ENCODE data around the gene ERMARD. TPM values are rescaled to one million over a fixed set of nuclear protein-coding genes. Genes with fewer than 3 reads are reported as not detected.

ERMARD gene
- total RNA-seq: 10 to 100 TPM; 11.1 to 24.4 (median 15.2) TPM
- long read RNA-seq, partial matches to known transcripts: 0 of 3 reads
- long read RNA-seq, other reads (novel, unspliced or antisense): 3 of 3 reads

GRCh38 chr6:169751242-169752073 is at the start of gene ERMARD, which contains the start of gene DYNLT2:
Gene ERMARD, plus strand, starts transcription at chr6:169751622. Its CDS starts 36 bp downstream, at chr6:169751658.
Gene DYNLT2, minus strand, starts transcription at chr6:169751572. Its CDS starts 114 bp downstream, at chr6:169751458.
- Histone ChIP-seq H3K27me3 (no peaks in the 10 kb centered on the region), H3K4me3 (peak within 1 kb of the TSS; percentile 83 to 91 (median 89)), H3K36me3 (no peaks in the 10 kb centered on the region), H3K27ac (peak within 1 kb of the TSS; percentile 92 to 97 (median 95)), H3K4me1 (peaks cover 0 to 18% (median 3%) of the 10 kb centered on the region in 4 donors), H3K9me3 (no peaks in the 10 kb centered on the region)
- intact Hi-C loops (cut with DNase I): no loop called here
- ATAC-seq (peak; percentile 97 to 99 (median 98)), DNase-seq (peak; percentile 93 to 97 (median 96))
- under 1% methylated on average over 43 of the region's 90 CpGs for WGBS (ENCODE audit: insufficient coverage, low coverage, low lambda C conversion rate, missing lambda C conversion rate)
- TF ChIP-seq CTCF (IDR thresholded peaks at IDR 0.05): peak in 1 of 4 donors; percentile 48
- peak; percentile 96 for TF ChIP-seq POLR2A (IDR thresholded peaks at IDR 0.05)

- Histone ChIP-seq H3K36me3 (no peaks in the 10 kb centered on the region), H3K27me3 (no peaks in the 10 kb centered on the region), H3K4me1 (peaks cover 0 to 24% (median 12%) of the 10 kb centered on the region in 4 donors), H3K27ac (peak within 1 kb of the TSS; percentile 68 to 90 (median 79)), H3K4me3 (peak within 1 kb of the TSS; percentile 70 to 95 (median 89)), H3K9me3 (no peaks in the 10 kb centered on the region)
- TF ChIP-seq CTCF (IDR thresholded peaks at IDR 0.05) (peak in 1 of 4 donors; percentile 9), POLR2A (IDR thresholded peaks at IDR 0.05) (peak; percentile 97)
- DNase-seq (peak; percentile 98), ATAC-seq (peak; percentile 95 to 97 (median 96))
- intact Hi-C loops (cut with DNase I): no loop called here
- WGBS (ENCODE audit: insufficient coverage, low coverage, low lambda C conversion rate, missing lambda C conversion rate): 3% methylated on average over 7 of the region's 92 CpGs
Measured at GRCh38 chr6:169701954-169702839, 49.2 kb upstream of the ERMARD start, which contains the start of the genes C6orf120 and WDR27. Gene C6orf120, plus strand, starts transcription at chr6:169702126. Its CDS starts 334 bp downstream, at chr6:169702460. Gene WDR27, minus strand, starts transcription at chr6:169702029. Its CDS starts 13,024 bp downstream, at chr6:169689005.

GRCh38 chr6:169702840-169703246 is 48.6 kb upstream of the ERMARD start:
- 2% methylated on average over 11 of the region's 22 CpGs for WGBS (ENCODE audit: insufficient coverage, low coverage, low lambda C conversion rate, missing lambda C conversion rate)
- no peak for ATAC-seq

More at GRCh38 chr6:169702840-169703246, 48.6 kb upstream of the ERMARD start:
- Histone ChIP-seq H3K4me3 (peak overlapping the region; percentile 70 to 95 (median 89)), H3K4me1 (peaks cover 0 to 24% (median 12%) of the 10 kb centered on the region in 4 donors), H3K9me3 (no peaks in the 10 kb centered on the region), H3K27ac (peak overlapping the region; percentile 68 to 90 (median 79)), H3K27me3 (no peaks in the 10 kb centered on the region), H3K36me3 (no peaks in the 10 kb centered on the region)
- DNase-seq: no peak
- TF ChIP-seq CTCF (IDR thresholded peaks at IDR 0.05): no peak
- TF ChIP-seq POLR2A (IDR thresholded peaks at IDR 0.05): no peak
- intact Hi-C loops (cut with DNase I): no loop called here

All from right lobe of liver (tissue), 6 donors.